Skin epidermis (tissue), 12 donors: ENCODE results near the gene TM4SF5.

Experiments used
- H3K27ac ChIP-seq, 21 experiments: fragments of 200-600 bp; sonication (generic) in 11 of 21; one replicate each; pipeline ENCODE4 v1.5.0; 2020; ENCODE audit warnings: mild to moderate bottlenecking in 3 of 21, inconsistent platforms in 2 of 21, moderate library complexity in 2 of 21
- H3K4me3 ChIP-seq, 7 experiments: fragments of 200-600 bp; sonication (generic) in 2 of 7; one replicate each; pipeline ENCODE4 v1.5.0; 2020; ENCODE audit warnings: inconsistent platforms in 2 of 7, mild to moderate bottlenecking in 2 of 7, moderate library complexity in 1 of 7

Gene TM4SF5

GRCh38 chr17:4816826-4817225 is 45.1 kb downstream of the TM4SF5 start:
- Histone ChIP-seq H3K4me3 (no peak overlapping the region), H3K27ac (no peak overlapping the region)

GRCh38 chr17:4818276-4818675 is 46.6 kb downstream of the TM4SF5 start:
- no peak overlapping the region for H3K4me3 ChIP-seq
- no peak overlapping the region for H3K27ac ChIP-seq

- H3K27ac ChIP-seq: no peak overlapping the region
- no peak overlapping the region for H3K4me3 ChIP-seq
Measured at GRCh38 chr17:4822835-4823234, 51.1 kb downstream of the TM4SF5 start.

- H3K27ac ChIP-seq: no peak overlapping the region
- no peak overlapping the region for H3K4me3 ChIP-seq
Measured at GRCh38 chr17:4823373-4824089, 51.8 kb downstream of the TM4SF5 start.

- no peak overlapping the region for H3K27ac ChIP-seq
Measured at GRCh38 chr17:4827399-4827798, 55.7 kb downstream of the TM4SF5 start.

GRCh38 chr17:4832829-4833177 is 61.1 kb downstream of the TM4SF5 start:
- H3K27ac ChIP-seq: peak overlapping the region in 20 of 21 experiments; percentile 84 to 99 (median 94)
- H3K4me3 ChIP-seq: peak overlapping the region; percentile 77 to 98 (median 91)

More at GRCh38 chr17:4827399-4827798, 55.7 kb downstream of the TM4SF5 start:
- no peak overlapping the region for H3K4me3 ChIP-seq
